ENCODE results near the gene GALNT18. TPM values are rescaled to one million over a fixed set of nuclear protein-coding genes. Genes with fewer than 3 reads are reported as not detected.

Gene GALNT18
- total RNA-seq, 1 experiment from 2014 or later, result not detected

GRCh38 chr11:11501546-11502262, 120.1 kb downstream of the GALNT18 start:
- Histone ChIP-seq H3K4me3 (no peak overlapping the region), H3K4me2 (no peak overlapping the region), H3K27ac (no peak overlapping the region), H3K9me3 (ENCODE audit: insufficient read depth, low read depth) (no peaks in the 10 kb centered on the region), H2AFZ (no peak overlapping the region), H3K36me3 (ENCODE audit: low read depth) (no peaks in the 10 kb centered on the region), H4K20me1 (ENCODE audit: insufficient read depth) (no peaks in the 10 kb centered on the region), H3K79me2 (ENCODE audit: low read depth) (no peaks in the 10 kb centered on the region), H3K27me3 (ENCODE audit: insufficient read depth, low read depth) (peaks cover 12% of the 10 kb centered on the region), H3K9me2 (ENCODE audit: insufficient read depth) (no peaks in the 10 kb centered on the region), H3F3A (ENCODE audit: insufficient read depth, low read depth) (no peaks in the 10 kb centered on the region), H3K4me1 (replicated peaks; ENCODE audit: insufficient read depth) (no peaks in the 10 kb centered on the region)
- ChIA-PET POLR2A (ENCODE audit: unreplicated experiment) (no interaction called here), CTCF (no interaction called here)
- intact Hi-C loops (cut with micrococcal nuclease; ENCODE audit: unreplicated experiment), result no loop called here
- no peak for DNase-seq
- TF ChIP-seq CTCF (conservative IDR thresholded peaks at IDR 0.05), result no peak
- no peak for TF ChIP-seq EZH2 (IDR thresholded peaks at IDR 0.05; ENCODE audit: low read depth)
- no TSS peak for BruUV-seq (replicated peaks)

- Histone ChIP-seq H2AFZ (no peak overlapping the region), H4K20me1 (ENCODE audit: insufficient read depth) (no peaks in the 10 kb centered on the region), H3K9me2 (ENCODE audit: insufficient read depth) (no peaks in the 10 kb centered on the region), H3K27ac (no peak overlapping the region), H3K27me3 (ENCODE audit: insufficient read depth, low read depth) (peaks cover 12% of the 10 kb centered on the region), H3K79me2 (ENCODE audit: low read depth) (no peaks in the 10 kb centered on the region), H3K4me1 (replicated peaks; ENCODE audit: insufficient read depth) (no peaks in the 10 kb centered on the region), H3F3A (ENCODE audit: insufficient read depth, low read depth) (no peaks in the 10 kb centered on the region), H3K9me3 (ENCODE audit: insufficient read depth, low read depth) (no peaks in the 10 kb centered on the region), H3K4me2 (no peak overlapping the region), H3K36me3 (ENCODE audit: low read depth) (no peaks in the 10 kb centered on the region), H3K4me3 (no peak overlapping the region)
- intact Hi-C loops (cut with micrococcal nuclease; ENCODE audit: unreplicated experiment), result no loop called here
- ChIA-PET CTCF (no interaction called here), POLR2A (ENCODE audit: unreplicated experiment) (no interaction called here)
- no peak for DNase-seq
- BruUV-seq (replicated peaks), result no TSS peak
- TF ChIP-seq CTCF (conservative IDR thresholded peaks at IDR 0.05) (no peak), EZH2 (IDR thresholded peaks at IDR 0.05; ENCODE audit: low read depth) (no peak)
Observed at GRCh38 chr11:11500744-11501487, 120.9 kb downstream of the GALNT18 start.

- no peaks in the 10 kb centered on the region for H3K4me1 ChIP-seq (replicated peaks; ENCODE audit: insufficient read depth)
- no peak overlapping the region for H2AFZ ChIP-seq
- no peaks in the 10 kb centered on the region for H3K9me2 ChIP-seq (ENCODE audit: insufficient read depth)
- H3K27me3 ChIP-seq (ENCODE audit: insufficient read depth, low read depth), result peaks cover 12% of the 10 kb centered on the region
- H4K20me1 ChIP-seq (ENCODE audit: insufficient read depth), result no peaks in the 10 kb centered on the region
- no peak for DNase-seq
- intact Hi-C loops (cut with micrococcal nuclease; ENCODE audit: unreplicated experiment), result no loop called here
- no peaks in the 10 kb centered on the region for H3K36me3 ChIP-seq (ENCODE audit: low read depth)
- H3K9me3 ChIP-seq (ENCODE audit: insufficient read depth, low read depth), result no peaks in the 10 kb centered on the region
- BruUV-seq (replicated peaks), result no TSS peak
- no peak overlapping the region for H3K4me2 ChIP-seq
- H3K27ac ChIP-seq, result no peak overlapping the region
- TF ChIP-seq EZH2 (IDR thresholded peaks at IDR 0.05; ENCODE audit: low read depth), result no peak
- TF ChIP-seq CTCF (conservative IDR thresholded peaks at IDR 0.05), result no peak
- H3K79me2 ChIP-seq (ENCODE audit: low read depth), result no peaks in the 10 kb centered on the region
- POLR2A ChIA-PET (ENCODE audit: unreplicated experiment), result no interaction called here
- CTCF ChIA-PET, result no interaction called here
- no peak overlapping the region for H3K4me3 ChIP-seq
- H3F3A ChIP-seq (ENCODE audit: insufficient read depth, low read depth), result no peaks in the 10 kb centered on the region
Observed at GRCh38 chr11:11499300-11499699, 122.5 kb downstream of the GALNT18 start.
